Immature natural killer cell (primary cell): ENCODE data around the gene ADAT1. TPM values are rescaled to one million over a fixed set of nuclear protein-coding genes. Genes with fewer than 3 reads are reported as not detected.

ENCODE experiments used
- DNase-seq, 3 donors: peaks; one replicate each; pipeline ENCODE4 v3.0.0; 2022; ENCODE audit warnings: mixed read lengths in 1 of 3
- H3K27ac Mint-ChIP-seq, 6 donors: one replicate each; pipeline ENCODE4 v1.8.0; 2020; ENCODE audit warnings: mixed read lengths in 6 of 6, mild to moderate bottlenecking in 5 of 6, inconsistent platforms in 4 of 6, moderate library complexity in 3 of 6
- H3K27me3 Mint-ChIP-seq, 3 donors: one replicate each; pipeline ENCODE4 v1.8.0; 2020 to 2021; ENCODE audit warnings: low read depth in 3 of 3, mild to moderate bottlenecking in 3 of 3, mixed read lengths in 3 of 3, moderate library complexity in 3 of 3, inconsistent platforms in 1 of 3
- H3K36me3 Mint-ChIP-seq, 3 donors: one replicate each; pipeline ENCODE4 v1.8.0; 2020; ENCODE audit warnings: mixed read lengths in 3 of 3, inconsistent platforms in 2 of 3, mild to moderate bottlenecking in 2 of 3
- H3K4me1 Mint-ChIP-seq, 2 donors: one replicate each; pipeline ENCODE4 v1.8.0; 2020; ENCODE audit warnings: inconsistent platforms in 2 of 2, mild to moderate bottlenecking in 2 of 2, mixed read lengths in 2 of 2, moderate library complexity in 1 of 2
- H3K4me3 Mint-ChIP-seq, 5 donors: one replicate each; pipeline ENCODE4 v1.8.0; 2020; ENCODE audit warnings: mild to moderate bottlenecking in 5 of 5, mixed read lengths in 5 of 5, inconsistent platforms in 3 of 5, moderate library complexity in 3 of 5
- H3K9me3 Mint-ChIP-seq, 6 donors: one replicate each; pipeline ENCODE4 v1.8.0; 2020; ENCODE audit warnings: mild to moderate bottlenecking in 6 of 6, mixed read lengths in 6 of 6, inconsistent platforms in 4 of 6, moderate library complexity in 3 of 6
- polyA plus RNA-seq, 3 donors: library from polyadenylated mRNA; unstranded; fragments of 300-500 nt; fragmentation: Illumina TruSeq; gene quantifications; one replicate each; pipeline ENCODE4 v1.2.3, GENCODE V29; 2021

The ADAT1 gene
- polyA plus RNA-seq, 3 donors from 2014 or later: 19.5 to 37.1 (median 34.9) TPM

DNA sequence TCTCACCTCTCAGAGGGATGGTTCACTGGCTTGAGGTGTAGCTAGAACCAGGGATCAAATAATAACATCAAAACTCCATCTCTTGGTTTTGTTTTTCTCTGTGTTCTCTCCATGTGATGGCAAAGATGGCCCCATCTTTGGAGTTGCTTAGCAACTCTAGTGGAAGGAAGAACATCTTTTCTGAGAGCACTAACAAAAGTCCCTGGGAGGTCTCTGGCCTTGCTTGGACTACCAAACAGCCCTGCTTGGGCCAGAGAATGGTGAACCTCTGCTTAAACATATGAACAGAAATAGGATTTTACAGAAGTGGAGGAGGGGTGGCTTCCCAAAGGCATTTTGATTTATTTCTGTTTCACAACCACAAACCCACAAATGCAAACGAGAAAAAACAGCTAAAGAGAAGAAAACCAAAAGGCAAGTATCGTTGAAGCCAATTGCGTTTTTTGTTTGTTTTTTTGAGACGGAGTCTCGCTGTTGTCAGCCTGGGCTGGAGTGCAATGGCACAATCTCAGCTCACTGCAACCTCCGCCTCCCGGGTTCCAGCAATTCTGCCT, 43.7 kb downstream of the ADAT1 start:
- no peaks in the 10 kb centered on the region for H3K9me3 Mint-ChIP-seq
- no peak for DNase-seq
- peak overlapping the region in 2 of 6 donors; percentile 21 to 51 for H3K27ac Mint-ChIP-seq
- H3K4me1 Mint-ChIP-seq: peaks cover 4 to 24% of the 10 kb centered on the region in 2 donors
- no peak overlapping the region for H3K4me3 Mint-ChIP-seq
- peaks cover 5 to 29% (median 16%) of the 10 kb centered on the region in 3 donors for H3K36me3 Mint-ChIP-seq
- no peaks in the 10 kb centered on the region for H3K27me3 Mint-ChIP-seq

DNA sequence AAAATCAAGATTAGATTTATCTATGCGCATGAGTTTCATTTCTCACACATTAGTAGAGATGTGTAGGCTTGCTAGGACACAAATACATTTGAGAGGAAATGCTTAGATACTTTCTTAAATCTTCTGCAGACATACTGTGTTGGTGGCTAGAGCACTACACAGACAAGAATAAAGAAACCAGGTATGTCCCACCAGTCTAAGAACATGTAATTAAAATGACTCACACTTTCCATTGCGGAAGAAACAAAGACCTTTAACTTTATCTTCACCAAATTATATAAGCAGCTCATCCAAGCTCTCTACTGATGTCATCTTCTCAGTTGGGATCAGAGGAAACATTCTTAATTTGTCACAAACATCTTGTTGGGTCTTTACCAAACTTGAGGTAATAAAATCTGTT, 44.4 kb downstream of the ADAT1 start:
- H3K9me3 Mint-ChIP-seq: no peaks in the 10 kb centered on the region
- H3K27ac Mint-ChIP-seq: peak overlapping the region in 2 of 6 donors; percentile 51 to 53
- DNase-seq: no peak
- peaks cover 4 to 29% of the 10 kb centered on the region in 2 donors for H3K4me1 Mint-ChIP-seq
- no peaks in the 10 kb centered on the region for H3K27me3 Mint-ChIP-seq
- H3K36me3 Mint-ChIP-seq: peaks cover 8 to 28% (median 16%) of the 10 kb centered on the region in 3 donors
- no peak overlapping the region for H3K4me3 Mint-ChIP-seq

DNA sequence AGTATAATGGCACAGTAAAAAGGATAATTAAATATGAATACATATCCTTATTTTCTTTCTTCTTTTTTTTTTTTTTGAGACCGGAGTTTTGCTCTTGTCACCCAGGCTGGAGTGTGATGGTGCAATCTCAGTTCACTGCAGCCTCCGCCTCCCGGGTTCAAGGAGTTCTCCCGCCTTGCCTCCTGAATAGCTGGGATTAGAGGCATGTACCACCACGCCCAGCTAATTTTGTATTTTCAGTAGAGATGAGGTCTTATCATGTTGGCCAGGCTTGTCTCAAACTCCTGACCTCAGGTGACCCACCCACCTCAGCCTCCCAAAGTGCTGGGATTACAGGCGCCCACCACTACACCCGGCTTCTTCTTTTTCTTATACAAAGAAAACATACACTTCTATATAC, 44.9 kb downstream of the ADAT1 start:
- Mint-ChIP-seq H3K27me3 (no peaks in the 10 kb centered on the region), H3K9me3 (no peaks in the 10 kb centered on the region), H3K36me3 (peaks cover 8 to 28% (median 18%) of the 10 kb centered on the region in 3 donors), H3K4me1 (peaks cover 5 to 34% of the 10 kb centered on the region in 2 donors), H3K27ac (peak overlapping the region in 1 of 6 donors; percentile 53), H3K4me3 (no peak overlapping the region)
- no peak for DNase-seq

DNA sequence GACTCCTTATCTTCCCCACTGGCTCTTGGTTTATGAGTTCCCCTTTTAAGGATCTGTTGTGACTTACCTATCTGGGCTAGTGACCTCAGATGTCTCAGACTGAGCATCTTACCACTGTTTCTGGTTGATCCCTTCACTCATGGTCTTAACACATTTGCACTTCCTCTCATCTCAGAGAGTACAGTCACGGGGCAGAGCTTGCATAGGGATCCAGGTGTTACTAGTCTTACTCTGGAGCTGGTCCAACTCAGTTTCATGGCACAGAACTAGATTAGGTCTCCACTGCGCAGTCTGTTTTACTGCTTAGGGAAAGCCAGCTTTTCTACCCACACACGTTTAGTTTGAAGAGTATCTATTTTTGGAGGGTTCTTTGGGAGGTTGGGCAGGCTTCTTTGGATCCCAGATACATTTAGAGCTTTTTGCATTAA, 46.7 kb downstream of the ADAT1 start:
- Mint-ChIP-seq H3K9me3 (no peaks in the 10 kb centered on the region), H3K27ac (peak overlapping the region in 1 of 6 donors; percentile 12), H3K4me1 (peaks cover 11 to 42% of the 10 kb centered on the region in 2 donors), H3K4me3 (no peak overlapping the region), H3K36me3 (peaks cover 15 to 34% (median 20%) of the 10 kb centered on the region in 3 donors), H3K27me3 (no peaks in the 10 kb centered on the region)
- DNase-seq: no peak

DNA sequence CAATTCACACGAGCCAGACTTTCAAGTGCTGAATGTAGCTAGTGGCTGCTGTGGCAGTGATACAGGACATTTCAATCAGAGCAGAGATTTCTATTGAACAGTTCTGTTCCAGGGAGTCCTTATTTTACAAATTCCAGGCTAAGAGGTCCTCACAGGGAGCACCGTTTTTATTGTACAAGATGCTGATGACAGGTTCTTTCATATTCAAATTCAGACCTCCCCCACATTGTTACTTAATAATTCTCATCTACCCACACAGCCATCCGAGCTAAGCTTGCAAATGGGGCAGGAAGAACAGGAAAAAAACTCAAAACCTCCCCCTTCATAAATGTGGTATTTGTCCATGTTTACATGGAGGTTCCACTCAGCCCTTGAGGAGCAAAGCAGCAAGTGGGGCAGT, 47.1 kb downstream of the ADAT1 start:
- Mint-ChIP-seq H3K4me3 (no peak overlapping the region), H3K27me3 (no peaks in the 10 kb centered on the region), H3K4me1 (peaks cover 13 to 42% of the 10 kb centered on the region in 2 donors), H3K36me3 (peaks cover 15 to 37% (median 20%) of the 10 kb centered on the region in 3 donors), H3K27ac (no peak overlapping the region), H3K9me3 (no peaks in the 10 kb centered on the region)
- DNase-seq: no peak

DNA sequence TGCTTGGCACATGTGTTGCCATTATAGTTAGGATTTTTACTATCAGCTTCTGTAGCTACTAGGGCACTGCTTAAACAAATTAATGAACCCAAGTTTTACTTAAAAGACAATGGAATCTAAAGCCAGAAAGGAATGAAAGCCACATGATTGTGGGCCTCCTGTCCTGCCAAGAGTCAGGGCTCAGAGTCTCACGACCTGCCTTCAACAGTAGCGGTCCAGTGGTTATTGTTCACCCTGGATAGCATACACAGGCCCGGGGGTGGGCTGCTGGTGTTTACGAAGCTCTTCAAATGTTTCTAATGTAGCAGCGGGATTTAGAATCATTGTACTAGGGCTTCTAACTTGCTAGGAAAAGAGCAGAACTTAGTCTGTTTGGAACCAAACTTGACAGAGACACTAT, 49.1 kb downstream of the ADAT1 start:
- Mint-ChIP-seq H3K27ac (peak overlapping the region in 1 of 6 donors; percentile 55), H3K36me3 (peaks cover 15 to 31% (median 15%) of the 10 kb centered on the region in 3 donors), H3K4me3 (no peak overlapping the region), H3K4me1 (peaks cover 18 to 42% of the 10 kb centered on the region in 2 donors), H3K9me3 (no peaks in the 10 kb centered on the region), H3K27me3 (no peaks in the 10 kb centered on the region)
- DNase-seq: no peak

DNA sequence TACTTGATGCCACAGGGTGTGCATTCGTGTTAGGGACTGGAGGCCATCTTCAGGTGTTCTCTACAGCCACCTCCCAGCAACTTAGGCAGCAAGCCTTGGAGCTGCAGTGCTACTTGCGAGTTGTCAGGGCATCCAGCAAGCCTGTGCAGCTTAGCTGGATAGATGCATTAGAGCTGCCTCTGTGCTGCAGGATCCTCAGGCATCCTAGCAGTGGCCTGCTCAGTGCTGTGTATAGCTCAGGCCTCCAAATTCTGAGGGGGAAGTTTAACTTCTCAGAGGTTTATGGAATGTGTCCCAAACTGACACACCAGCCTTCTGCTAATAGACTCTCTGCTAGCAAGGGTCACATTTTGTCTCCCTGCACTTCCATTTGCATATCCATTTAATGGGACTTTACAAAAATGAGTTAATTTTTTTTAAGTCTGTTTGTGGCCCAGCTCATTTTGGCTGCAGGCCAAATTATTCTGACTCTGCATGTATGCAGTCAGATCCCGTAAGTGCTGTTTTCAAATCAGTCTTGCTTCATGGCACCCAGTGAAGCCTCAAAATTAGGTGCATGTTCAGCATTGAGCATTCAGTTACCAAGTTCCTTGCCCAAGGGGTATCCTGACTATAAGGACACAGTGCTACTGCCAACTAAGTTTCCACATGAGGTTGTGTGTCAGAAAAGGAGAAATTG, 50.1 kb downstream of the ADAT1 start:
- Mint-ChIP-seq H3K9me3 (no peaks in the 10 kb centered on the region), H3K27ac (no peak overlapping the region), H3K27me3 (no peaks in the 10 kb centered on the region), H3K4me1 (peaks cover 25 to 46% of the 10 kb centered on the region in 2 donors), H3K4me3 (no peak overlapping the region), H3K36me3 (peaks cover 9 to 25% (median 10%) of the 10 kb centered on the region in 3 donors)
- DNase-seq: no peak

DNA sequence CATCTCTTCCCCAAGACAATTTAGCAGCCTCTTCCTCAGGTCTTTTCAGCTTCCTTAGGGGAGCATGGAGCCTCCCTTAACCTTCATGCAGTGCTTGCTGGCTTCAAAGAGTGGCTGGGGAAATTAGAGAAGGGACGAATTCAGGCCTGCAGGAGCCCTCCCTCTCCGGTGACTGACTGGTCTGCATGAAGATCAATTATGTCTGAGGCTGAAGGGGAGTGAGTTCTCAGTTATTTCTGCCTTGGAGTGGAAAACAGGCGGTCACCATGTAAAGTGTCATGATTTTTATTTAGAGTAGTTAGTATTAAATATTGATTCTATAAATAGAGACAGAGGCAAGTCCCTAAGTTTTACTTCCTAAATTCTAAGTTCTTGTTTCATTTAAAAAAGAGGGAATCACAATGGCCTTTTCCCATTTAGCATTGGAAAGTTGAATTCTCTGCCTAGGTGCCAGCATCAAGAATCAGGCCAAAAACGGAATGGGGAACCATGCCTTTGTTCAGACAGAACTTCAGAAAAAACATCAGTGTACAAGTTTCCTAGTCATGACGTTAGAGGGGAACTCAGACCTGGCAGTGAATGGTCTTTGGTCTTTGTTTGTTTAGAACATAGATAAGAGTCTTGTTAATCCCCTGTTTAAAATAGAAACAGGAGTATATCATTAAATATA, 52.5 kb downstream of the ADAT1 start:
- DNase-seq: no peak
- Mint-ChIP-seq H3K4me3 (no peak overlapping the region), H3K36me3 (peaks cover 4 to 10% (median 8%) of the 10 kb centered on the region in 3 donors), H3K27ac (peak overlapping the region in 2 of 6 donors; percentile 34 to 48), H3K4me1 (peaks cover 39 to 57% of the 10 kb centered on the region in 2 donors), H3K9me3 (no peaks in the 10 kb centered on the region), H3K27me3 (peaks cover 0 to 5% (median 4%) of the 10 kb centered on the region in 3 donors)

DNA sequence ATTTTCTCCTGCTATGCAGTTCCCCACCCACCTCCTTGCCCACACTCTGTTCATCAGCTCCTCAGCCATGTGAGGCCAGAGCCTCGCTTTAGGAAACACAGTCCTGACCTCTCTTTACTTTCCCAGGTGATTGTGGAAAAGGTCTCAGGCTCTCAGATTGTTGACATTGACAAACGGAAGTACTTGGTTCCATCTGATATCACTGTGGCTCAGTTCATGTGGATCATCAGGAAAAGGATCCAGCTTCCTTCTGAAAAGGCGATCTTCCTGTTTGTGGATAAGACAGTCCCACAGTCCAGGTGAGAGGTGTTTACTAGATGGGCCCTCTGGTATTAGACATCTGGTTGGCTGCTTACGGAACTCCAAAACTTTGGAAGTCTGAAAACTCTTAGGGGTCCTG, 55.2 kb downstream of the ADAT1 start:
- DNase-seq: no peak
- H3K4me3 Mint-ChIP-seq: peak overlapping the region; percentile 84 to 100 (median 96)
- H3K4me1 Mint-ChIP-seq: peaks cover 40 to 51% of the 10 kb centered on the region in 2 donors
- no peaks in the 10 kb centered on the region for H3K9me3 Mint-ChIP-seq
- peaks cover 0 to 8% (median 7%) of the 10 kb centered on the region in 3 donors for H3K36me3 Mint-ChIP-seq
- H3K27me3 Mint-ChIP-seq: peaks cover 2 to 9% (median 5%) of the 10 kb centered on the region in 3 donors
- peak overlapping the region in 5 of 6 donors; percentile 1 to 83 (median 45) for H3K27ac Mint-ChIP-seq

DNA sequence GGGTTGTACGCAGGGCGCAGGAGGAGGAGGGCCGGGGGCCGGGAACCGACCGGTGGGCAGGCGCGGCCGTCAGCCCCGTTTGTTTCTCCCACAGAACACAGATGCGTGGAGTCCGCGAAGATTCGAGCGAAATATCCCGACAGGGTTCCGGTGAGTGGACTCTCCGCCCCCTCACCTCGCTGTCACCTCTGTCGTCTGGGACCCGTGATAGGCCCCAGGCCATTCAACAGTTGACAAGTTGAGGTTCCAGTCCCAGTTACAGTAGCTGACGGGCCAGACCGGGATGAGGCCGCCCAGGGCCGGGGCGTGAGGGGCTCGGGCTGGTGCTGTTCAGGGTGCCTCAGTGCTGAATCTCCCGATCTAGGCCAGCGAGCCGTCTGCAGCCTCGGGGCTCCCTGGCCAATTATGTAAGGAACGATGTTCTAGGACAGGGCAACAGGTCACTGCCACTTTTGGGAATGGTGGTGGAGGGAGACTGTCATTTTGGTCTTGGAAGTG, 56.3 kb downstream of the ADAT1 start:
- Mint-ChIP-seq H3K27me3 (peaks cover 5 to 15% (median 8%) of the 10 kb centered on the region in 3 donors), H3K9me3 (no peaks in the 10 kb centered on the region), H3K27ac (peak overlapping the region; percentile 25 to 83 (median 75)), H3K4me3 (peak overlapping the region; percentile 84 to 100 (median 96)), H3K4me1 (peaks cover 35 to 47% of the 10 kb centered on the region in 2 donors), H3K36me3 (peaks cover 0 to 4% (median 0%) of the 10 kb centered on the region in 3 donors)
- no peak for DNase-seq

DNA sequence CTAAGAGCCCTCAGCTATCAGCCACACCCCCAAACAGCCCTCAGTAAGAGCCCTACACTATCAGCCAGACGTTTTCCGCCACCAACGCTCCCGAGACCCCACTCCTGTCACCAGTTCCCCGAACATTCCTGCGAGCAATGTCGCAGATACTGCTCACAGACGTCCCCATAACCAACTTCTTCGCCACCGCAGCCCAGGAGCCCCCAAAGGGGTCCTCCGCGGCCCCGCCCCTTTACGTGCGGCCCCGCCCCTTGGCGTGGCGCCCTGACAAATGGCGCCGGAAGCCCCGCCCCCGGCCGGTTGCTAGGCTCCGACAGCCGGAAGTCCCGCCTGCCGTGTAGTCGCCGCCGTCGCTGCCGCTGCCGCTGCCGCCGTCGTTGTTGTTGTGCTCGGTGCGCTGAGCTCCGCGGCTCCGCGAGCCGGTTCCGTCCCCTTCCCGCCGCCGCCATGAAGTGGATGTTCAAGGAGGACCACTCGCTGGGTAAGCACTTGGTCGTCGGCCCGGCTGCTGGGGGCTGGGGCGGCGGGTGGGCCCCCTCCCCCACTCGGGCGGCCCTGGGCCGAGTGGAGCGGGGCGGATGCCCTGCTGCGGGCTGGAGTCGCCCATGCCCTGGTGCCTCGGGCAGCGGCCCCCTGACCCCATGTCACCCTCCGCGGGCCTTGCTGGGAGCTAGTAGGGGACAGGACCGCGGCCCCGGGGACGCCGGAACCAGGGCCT, 56.9 kb downstream of the ADAT1 start, which contains the start of gene GABARAPL2:
Gene GABARAPL2 (plus strand): TSS at position 340 of the 718 bp plus-strand sequence. CDS start 108 bp downstream, at position 448.
- H3K36me3 Mint-ChIP-seq: peaks cover 0 to under 1% (median 0%) of the 10 kb centered on the region in 3 donors
- H3K9me3 Mint-ChIP-seq: no peaks in the 10 kb centered on the region
- H3K4me1 Mint-ChIP-seq: peaks cover 33 to 47% of the 10 kb centered on the region in 2 donors
- peak; percentile 91 to 92 (median 92) for DNase-seq
- peaks cover 5 to 15% (median 8%) of the 10 kb centered on the region in 3 donors for H3K27me3 Mint-ChIP-seq
- peak within 1 kb of the TSS; percentile 89 to 100 (median 96) for H3K4me3 Mint-ChIP-seq
- H3K27ac Mint-ChIP-seq: peak within 1 kb of the TSS; percentile 78 to 99 (median 97)

DNA sequence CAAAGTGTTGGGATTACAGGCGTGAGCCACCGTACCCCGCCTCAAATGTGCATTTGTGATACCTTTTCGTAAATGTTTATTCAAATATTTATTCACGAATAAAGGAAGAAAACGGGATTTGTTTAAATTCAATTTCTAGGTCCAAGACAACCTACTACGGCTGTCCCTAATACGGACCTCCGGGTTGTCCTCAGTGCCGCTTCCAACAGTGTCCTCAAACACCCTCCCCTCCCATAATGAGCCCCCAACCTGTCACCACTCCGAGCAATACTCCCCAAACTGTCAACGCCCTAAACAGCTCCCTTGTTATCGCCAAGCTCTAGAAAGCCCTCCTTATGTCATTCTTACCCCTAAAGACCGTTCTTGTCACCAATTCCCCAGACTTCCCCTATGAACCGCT, 57.4 kb downstream of the ADAT1 start:
- H3K27ac Mint-ChIP-seq: peak overlapping the region; percentile 78 to 99 (median 97)

More for the DNA sequence above, 57.4 kb downstream of the ADAT1 start:
- DNase-seq: no peak
- Mint-ChIP-seq H3K9me3 (no peaks in the 10 kb centered on the region), H3K36me3 (no peaks in the 10 kb centered on the region), H3K4me1 (peaks cover 32 to 47% of the 10 kb centered on the region in 2 donors), H3K4me3 (peak overlapping the region; percentile 89 to 100 (median 96)), H3K27me3 (peaks cover 6 to 15% (median 8%) of the 10 kb centered on the region in 3 donors)
